DND-41 (cell line): ENCODE results near the gene LRRC27.

Source experiments
- ATAC-seq: fragments of 200-7000 bp; cut with Tn5 transposase; 3 replicates; pipeline ENCODE4 v1.9.1; 2021; ENCODE audit warnings: low read depth; ENCODE audit not compliant: insufficient read depth
- DNase-seq: peaks from one replicate; pipeline ENCODE4 v3.0.0-alpha.2; 2020
- H2AFZ ChIP-seq: 2 replicates; pipeline ENCODE4 v1.6.0; 2012; ENCODE audit warnings: low read depth, low read length
- H3K27ac ChIP-seq: 2 replicates; pipeline ENCODE4 v1.5.1; 2012; ENCODE audit warnings: low read length, inconsistent platforms
- H3K27me3 ChIP-seq: fragments of 200-600 bp; sonication (generic); 2 replicates; pipeline ENCODE4 v1.6.0; 2012; ENCODE audit warnings: low read length, mild to moderate bottlenecking, inconsistent platforms; ENCODE audit not compliant: insufficient read depth, poor library complexity
- H3K36me3 ChIP-seq: 2 replicates; pipeline ENCODE4 v1.5.1; 2012; ENCODE audit warnings: low read length, inconsistent platforms; ENCODE audit not compliant: insufficient read depth
- H3K4me1 ChIP-seq: 2 replicates; pipeline ENCODE4 v1.5.1; 2012; ENCODE audit warnings: mild to moderate bottlenecking, low read length; ENCODE audit not compliant: insufficient read depth
- H3K4me2 ChIP-seq: 2 replicates; pipeline ENCODE4 v1.6.0; 2012; ENCODE audit warnings: mild to moderate bottlenecking, moderate library complexity, low read length, inconsistent platforms; ENCODE audit not compliant: insufficient read depth
- H3K4me3 ChIP-seq, 2 experiments: fragments of 200-600 bp in 1 of 2; shearing (Covaris generic) in 1 of 2; 2 replicates each; pipeline ENCODE4 v1.5.1; 2012 to 2016; ENCODE audit warnings: inconsistent platforms in 2 of 2, low read length in 2 of 2, mild to moderate bottlenecking in 2 of 2, low read depth in 1 of 2, moderate library complexity in 1 of 2
- H3K79me2 ChIP-seq: 2 replicates; pipeline ENCODE4 v1.6.0; 2012; ENCODE audit warnings: low read length, inconsistent platforms; ENCODE audit not compliant: insufficient read depth
- H3K9ac ChIP-seq: 2 replicates; pipeline ENCODE4 v1.6.0; 2012; ENCODE audit warnings: low read depth, mild to moderate bottlenecking, inconsistent platforms, low read length, moderate library complexity
- H3K9me3 ChIP-seq: 2 replicates; pipeline ENCODE4 v1.5.1; 2012; ENCODE audit warnings: low read length, moderate library complexity, mild to moderate bottlenecking, inconsistent platforms; ENCODE audit not compliant: insufficient read depth, severe bottlenecking
- H4K20me1 ChIP-seq: 2 replicates; pipeline ENCODE4 v1.6.0; 2012; ENCODE audit warnings: low read length; ENCODE audit not compliant: insufficient read depth
- EZH2 ChIP-seq: IDR thresholded peaks from 3 replicates; pipeline ENCODE4 v1.6.1; 2012; ENCODE audit warnings: borderline replicate concordance, low read depth, mild to moderate bottlenecking, moderate library complexity, low read length, inconsistent platforms; ENCODE audit not compliant: severe bottlenecking
- TF ChIP-seq, protein P1 (sequence below): IDR thresholded peaks from 2 replicates; pipeline ENCODE4 v1.5.1; 2012; ENCODE audit warnings: borderline replicate concordance, low read length, moderate library complexity, mild to moderate bottlenecking; ENCODE audit not compliant: poor library complexity, severe bottlenecking; ENCODE audit errors: extremely low read depth

LRRC27 gene

GRCh38 chr10:132366006-132366405 lies 34.0 kb downstream of the LRRC27 start:
- H3K4me1 ChIP-seq = no peaks in the 10 kb centered on the region
- H3K79me2 ChIP-seq = no peaks in the 10 kb centered on the region
- no peak overlapping the region for H3K4me3 ChIP-seq
- TF ChIP-seq, protein P1, sequence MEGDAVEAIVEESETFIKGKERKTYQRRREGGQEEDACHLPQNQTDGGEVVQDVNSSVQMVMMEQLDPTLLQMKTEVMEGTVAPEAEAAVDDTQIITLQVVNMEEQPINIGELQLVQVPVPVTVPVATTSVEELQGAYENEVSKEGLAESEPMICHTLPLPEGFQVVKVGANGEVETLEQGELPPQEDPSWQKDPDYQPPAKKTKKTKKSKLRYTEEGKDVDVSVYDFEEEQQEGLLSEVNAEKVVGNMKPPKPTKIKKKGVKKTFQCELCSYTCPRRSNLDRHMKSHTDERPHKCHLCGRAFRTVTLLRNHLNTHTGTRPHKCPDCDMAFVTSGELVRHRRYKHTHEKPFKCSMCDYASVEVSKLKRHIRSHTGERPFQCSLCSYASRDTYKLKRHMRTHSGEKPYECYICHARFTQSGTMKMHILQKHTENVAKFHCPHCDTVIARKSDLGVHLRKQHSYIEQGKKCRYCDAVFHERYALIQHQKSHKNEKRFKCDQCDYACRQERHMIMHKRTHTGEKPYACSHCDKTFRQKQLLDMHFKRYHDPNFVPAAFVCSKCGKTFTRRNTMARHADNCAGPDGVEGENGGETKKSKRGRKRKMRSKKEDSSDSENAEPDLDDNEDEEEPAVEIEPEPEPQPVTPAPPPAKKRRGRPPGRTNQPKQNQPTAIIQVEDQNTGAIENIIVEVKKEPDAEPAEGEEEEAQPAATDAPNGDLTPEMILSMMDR = no peak
- no peaks in the 10 kb centered on the region for H4K20me1 ChIP-seq
- H3K36me3 ChIP-seq = peaks cover 3% of the 10 kb centered on the region; the same call in 1 of the 2 replicates
- no peaks in the 10 kb centered on the region for H3K27me3 ChIP-seq
- H3K9me3 ChIP-seq = no peaks in the 10 kb centered on the region
- no peak overlapping the region for H3K27ac ChIP-seq
- no peak overlapping the region for H3K9ac ChIP-seq
- no peak overlapping the region for H3K4me2 ChIP-seq
- DNase-seq (no peak), ATAC-seq (no peak)
- H2AFZ ChIP-seq = no peak overlapping the region

DNA sequence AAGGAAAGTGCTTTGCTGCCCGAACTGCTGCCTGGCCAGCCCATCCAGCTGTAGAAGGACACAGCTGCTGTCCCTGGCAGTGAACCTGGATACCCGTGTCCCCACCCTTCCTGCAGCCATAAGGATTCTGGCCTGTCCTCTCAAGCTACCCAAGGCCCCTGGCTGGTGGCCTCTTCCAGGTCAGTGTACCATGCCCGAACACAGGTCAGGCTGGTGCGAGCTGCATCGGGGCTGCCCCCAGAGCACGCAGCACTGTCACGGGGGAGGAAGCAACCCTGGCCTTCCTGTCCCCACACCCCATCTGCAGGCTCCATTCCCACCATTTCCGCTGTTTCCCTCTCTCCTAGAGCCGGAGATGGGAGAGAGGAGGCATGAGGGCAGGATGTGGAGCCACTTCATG lies 34.5 kb downstream of the LRRC27 start:
- Histone ChIP-seq H3K27me3 (no peaks in the 10 kb centered on the region), H4K20me1 (no peaks in the 10 kb centered on the region), H3K27ac (no peak overlapping the region), H3K9ac (no peak overlapping the region), H3K4me1 (no peaks in the 10 kb centered on the region; the same call in 1 of the 2 replicates), H3K79me2 (no peaks in the 10 kb centered on the region), H2AFZ (no peak overlapping the region), H3K4me3 (no peak overlapping the region), H3K9me3 (no peaks in the 10 kb centered on the region), H3K36me3 (peaks cover 3% of the 10 kb centered on the region; the same call in 1 of the 2 replicates), H3K4me2 (no peak overlapping the region)
- TF ChIP-seq, protein P1 = no peak
- TF ChIP-seq EZH2 = no peak
- no peak for DNase-seq
- ATAC-seq = no peak

- no peak overlapping the region for H2AFZ ChIP-seq
- no peak overlapping the region for H3K27ac ChIP-seq
- H3K27me3 ChIP-seq = no peaks in the 10 kb centered on the region
- no peak overlapping the region for H3K4me2 ChIP-seq
- no peaks in the 10 kb centered on the region for H4K20me1 ChIP-seq
- ATAC-seq (no peak), DNase-seq (no peak)
- no peak overlapping the region for H3K4me3 ChIP-seq
- TF ChIP-seq, protein P1 = no peak
- TF ChIP-seq EZH2 = no peak
- no peak overlapping the region for H3K9ac ChIP-seq
- no peaks in the 10 kb centered on the region for H3K79me2 ChIP-seq
- peaks cover 3% of the 10 kb centered on the region; the same call in 1 of the 2 replicates for H3K36me3 ChIP-seq
- H3K4me1 ChIP-seq = no peaks in the 10 kb centered on the region; the same call in 1 of the 2 replicates
- no peaks in the 10 kb centered on the region for H3K9me3 ChIP-seq
These were observed 36.4 kb downstream of the LRRC27 start for GRCh38 chr10:132368391-132368790.
